Neural cell (in vitro differentiated cells): ENCODE measurements around the gene MYB. TPM values are rescaled to one million over a fixed set of nuclear protein-coding genes. Genes with fewer than 3 reads are reported as not detected.

ENCODE experiments used
- H2AFZ ChIP-seq: fragments of 200-600, 300-800 bp; sonication (generic), shearing (Covaris generic); 2 replicates; pipeline ENCODE4 v1.6.0; 2014; ENCODE audit warnings: low read depth, mild to moderate bottlenecking, antibody characterized with exemption, low read length, moderate library complexity
- H3F3A ChIP-seq: fragments of 200-600 bp; shearing (Covaris generic); 2 replicates; pipeline ENCODE4 v1.6.1; 2016; ENCODE audit warnings: mild to moderate bottlenecking, moderate library complexity, mixed read lengths, antibody characterized with exemption, low read length; ENCODE audit not compliant: insufficient read depth, poor library complexity, severe bottlenecking
- H3K27ac ChIP-seq: fragments of 200-600, 300-800 bp; sonication (generic), shearing (Covaris generic); 2 replicates; pipeline ENCODE4 v1.5.1; 2014; ENCODE audit warnings: mild to moderate bottlenecking, low read length, moderate library complexity
- H3K27me3 ChIP-seq: fragments of 300-800, 200-600 bp; sonication (generic), shearing (Covaris generic); 2 replicates; pipeline ENCODE4 v1.6.0; 2014; ENCODE audit warnings: mild to moderate bottlenecking, low read depth, low read length, moderate library complexity; ENCODE audit not compliant: insufficient read depth
- H3K36me3 ChIP-seq: fragments of 300-800, 200-600 bp; sonication (generic), shearing (Covaris generic); 2 replicates; pipeline ENCODE4 v1.5.1; 2014; ENCODE audit warnings: mild to moderate bottlenecking, antibody characterized with exemption, low read length, moderate library complexity; ENCODE audit not compliant: insufficient read depth
- H3K4me2 ChIP-seq: fragments of 300-800, 200-600 bp; sonication (generic), shearing (Covaris generic); 2 replicates; pipeline ENCODE4 v1.6.0; 2014; ENCODE audit warnings: mild to moderate bottlenecking, low read length
- H3K4me3 ChIP-seq: fragments of 300-800, 200-600 bp; sonication (generic), shearing (Covaris generic); 2 replicates; pipeline ENCODE4 v1.5.1; 2014; ENCODE audit warnings: mild to moderate bottlenecking, low read length, moderate library complexity
- H3K79me2 ChIP-seq: fragments of 200-600 bp; shearing (Covaris generic); replicated peaks from 2 replicates; pipeline ENCODE4 v1.6.0; 2014; ENCODE audit warnings: mild to moderate bottlenecking, low read length, moderate library complexity; ENCODE audit not compliant: insufficient read depth
- H3K9ac ChIP-seq: fragments of 300-800, 200-600 bp; sonication (generic), shearing (Covaris generic); 2 replicates; pipeline ENCODE4 v1.6.1; 2016; ENCODE audit warnings: mild to moderate bottlenecking, low read length, mixed read lengths
- H3K9me2 ChIP-seq: fragments of 200-600 bp; shearing (Covaris generic); 2 replicates; pipeline ENCODE4 v1.6.1; 2016; ENCODE audit warnings: mild to moderate bottlenecking, low read length, mixed read lengths; ENCODE audit not compliant: insufficient read depth
- H3K9me3 ChIP-seq: fragments of 200-600, 300-800 bp; sonication (generic), shearing (Covaris generic); 2 replicates; pipeline ENCODE4 v1.6.1; 2016; ENCODE audit warnings: mild to moderate bottlenecking, mixed run types, low read length, moderate library complexity, mixed read lengths
- H4K20me1 ChIP-seq: fragments of 200-600 bp; shearing (Covaris generic); 2 replicates; pipeline ENCODE4 v1.6.1; 2016; ENCODE audit warnings: mild to moderate bottlenecking, mixed run types; ENCODE audit not compliant: insufficient read depth
- EP300 ChIP-seq: fragments of 450-650 bp; conservative IDR thresholded peaks from 2 replicates; pipeline ENCODE4 v1.6.1; 2014; ENCODE audit warnings: antibody characterized with exemption, mild to moderate bottlenecking, moderate library complexity; ENCODE audit not compliant: poor library complexity, severe bottlenecking
- EZH2 ChIP-seq: fragments of 200-600, 300-800 bp; shearing (Covaris generic), sonication (generic); IDR thresholded peaks from 2 replicates; pipeline ENCODE4 v1.6.1; 2014; ENCODE audit warnings: antibody characterized with exemption, low read length, borderline replicate concordance, mild to moderate bottlenecking; ENCODE audit not compliant: insufficient read depth, poor library complexity, severe bottlenecking
- MXI1 ChIP-seq: fragments of 450-650 bp; conservative IDR thresholded peaks from 2 replicates; pipeline ENCODE4 v1.6.1; 2014; ENCODE audit warnings: antibody characterized with exemption, mild to moderate bottlenecking; ENCODE audit not compliant: poor library complexity, severe bottlenecking
- POLR2AphosphoS5 ChIP-seq: IDR thresholded peaks from 2 replicates; pipeline ENCODE4 v1.6.1; 2012
- RAD21 ChIP-seq: fragments of 450-650 bp; conservative IDR thresholded peaks from 2 replicates; pipeline ENCODE4 v1.6.1; 2014; ENCODE audit warnings: antibody characterized with exemption, mild to moderate bottlenecking, moderate library complexity
- SMC3 ChIP-seq: fragments of 450-650 bp; conservative IDR thresholded peaks from 2 replicates; pipeline ENCODE4 v1.6.1; 2014; ENCODE audit warnings: antibody characterized with exemption, mild to moderate bottlenecking, moderate library complexity; ENCODE audit not compliant: poor library complexity
- TAF1 ChIP-seq: IDR thresholded peaks from 2 replicates; pipeline ENCODE4 v1.6.1; 2012; ENCODE audit warnings: low read depth
- polyA plus RNA-seq: library from polyadenylated mRNA; depleted of rRNA; stranded (reverse); fragments of >200 nt; gene quantifications from 2 replicates; pipeline ENCODE4 v1.2.3, GENCODE V29; 2014
- TF ChIP-seq, protein P1 (sequence below): fragments of 450-650 bp; IDR thresholded peaks from 2 replicates; pipeline ENCODE4 v1.5.1; 2014; ENCODE audit warnings: antibody characterized with exemption, mild to moderate bottlenecking, moderate library complexity; ENCODE audit not compliant: poor library complexity, severe bottlenecking
- TF ChIP-seq, protein P2 (sequence below): IDR thresholded peaks from 2 replicates; pipeline ENCODE4 v1.6.1; 2012; ENCODE audit warnings: borderline replicate concordance

MYB gene
- polyA plus RNA-seq, 1 donor from 2014 or later = 4.0 TPM

DNA sequence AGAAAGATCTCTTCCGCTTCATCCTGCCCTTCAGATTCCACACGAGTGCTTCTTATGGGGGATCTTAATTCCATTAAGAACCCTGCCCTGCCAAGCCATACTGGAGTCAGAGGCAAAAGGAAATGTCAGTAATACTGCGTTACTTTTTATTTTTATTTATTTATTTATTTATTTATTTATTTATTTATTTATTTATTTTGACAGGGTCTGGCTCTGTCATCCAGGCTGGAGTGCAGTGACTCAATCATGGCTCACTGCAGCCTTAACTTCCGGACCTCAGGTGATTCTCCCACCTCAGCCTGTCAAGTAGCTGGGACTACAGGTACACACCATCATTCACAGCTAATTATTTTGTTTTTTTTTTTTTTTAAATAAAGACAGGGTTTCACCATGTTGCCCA is 79.5 kb downstream of the MYB start:
- no peak overlapping the region for H3K4me2 ChIP-seq
- no peaks in the 10 kb centered on the region for H3K9me2 ChIP-seq
- H3K27ac ChIP-seq = no peak overlapping the region
- H2AFZ ChIP-seq = no peak overlapping the region
- TF ChIP-seq, protein P1, sequence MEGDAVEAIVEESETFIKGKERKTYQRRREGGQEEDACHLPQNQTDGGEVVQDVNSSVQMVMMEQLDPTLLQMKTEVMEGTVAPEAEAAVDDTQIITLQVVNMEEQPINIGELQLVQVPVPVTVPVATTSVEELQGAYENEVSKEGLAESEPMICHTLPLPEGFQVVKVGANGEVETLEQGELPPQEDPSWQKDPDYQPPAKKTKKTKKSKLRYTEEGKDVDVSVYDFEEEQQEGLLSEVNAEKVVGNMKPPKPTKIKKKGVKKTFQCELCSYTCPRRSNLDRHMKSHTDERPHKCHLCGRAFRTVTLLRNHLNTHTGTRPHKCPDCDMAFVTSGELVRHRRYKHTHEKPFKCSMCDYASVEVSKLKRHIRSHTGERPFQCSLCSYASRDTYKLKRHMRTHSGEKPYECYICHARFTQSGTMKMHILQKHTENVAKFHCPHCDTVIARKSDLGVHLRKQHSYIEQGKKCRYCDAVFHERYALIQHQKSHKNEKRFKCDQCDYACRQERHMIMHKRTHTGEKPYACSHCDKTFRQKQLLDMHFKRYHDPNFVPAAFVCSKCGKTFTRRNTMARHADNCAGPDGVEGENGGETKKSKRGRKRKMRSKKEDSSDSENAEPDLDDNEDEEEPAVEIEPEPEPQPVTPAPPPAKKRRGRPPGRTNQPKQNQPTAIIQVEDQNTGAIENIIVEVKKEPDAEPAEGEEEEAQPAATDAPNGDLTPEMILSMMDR = no peak
- TF ChIP-seq EP300 = no peak
- no peaks in the 10 kb centered on the region for H4K20me1 ChIP-seq
- no peaks in the 10 kb centered on the region for H3K79me2 ChIP-seq
- H3F3A ChIP-seq = no peaks in the 10 kb centered on the region
- no peaks in the 10 kb centered on the region for H3K9me3 ChIP-seq
- H3K9ac ChIP-seq = no peak overlapping the region
- H3K36me3 ChIP-seq = no peaks in the 10 kb centered on the region
- no peak overlapping the region for H3K4me3 ChIP-seq
- no peaks in the 10 kb centered on the region for H3K27me3 ChIP-seq

DNA sequence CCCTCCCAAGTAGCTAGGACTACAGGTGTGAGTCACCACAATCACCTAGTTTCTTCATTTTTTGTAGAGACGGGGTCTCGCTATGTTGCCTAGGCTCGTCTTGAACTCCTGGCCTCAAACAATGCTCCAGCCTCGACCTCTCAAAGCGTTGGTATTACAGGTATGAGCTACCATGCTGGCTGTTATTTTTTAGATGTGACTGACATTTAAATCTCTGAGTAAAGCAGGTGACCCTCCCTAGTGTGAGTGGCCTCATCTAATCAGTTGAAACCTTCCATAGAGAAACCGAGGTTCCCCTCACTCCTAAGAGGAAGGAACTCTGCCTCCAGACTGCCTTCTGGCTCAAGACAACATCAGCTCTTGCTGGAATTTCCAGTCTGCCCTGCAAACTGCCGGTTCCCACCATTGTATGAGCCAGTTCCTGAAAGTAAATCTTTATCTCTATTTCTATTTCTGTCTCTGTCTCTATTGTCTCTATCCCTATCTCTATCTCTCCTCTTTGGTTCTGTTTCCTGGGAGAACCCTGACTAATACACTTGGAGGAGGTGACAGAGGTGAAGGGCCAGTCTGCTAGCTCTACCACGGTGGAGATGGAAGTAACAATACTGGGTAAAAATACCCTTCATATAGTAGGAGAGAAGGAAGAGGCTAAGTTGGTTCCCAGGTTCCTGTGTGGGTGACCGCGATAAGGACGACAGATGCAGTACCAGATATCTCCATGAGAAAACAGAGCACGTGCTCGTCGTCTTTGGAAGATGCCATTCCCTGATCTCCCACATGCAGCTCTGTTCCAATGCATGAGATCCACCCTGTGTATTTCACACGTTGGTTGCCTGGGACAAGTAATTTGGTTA is 81.0 kb downstream of the MYB start:
- Histone ChIP-seq H3K9ac (no peak overlapping the region), H3K4me3 (no peak overlapping the region), H3K79me2 (no peaks in the 10 kb centered on the region), H3K27ac (no peak overlapping the region), H2AFZ (no peak overlapping the region), H3K4me2 (no peak overlapping the region), H3K27me3 (no peaks in the 10 kb centered on the region), H3K36me3 (no peaks in the 10 kb centered on the region), H4K20me1 (no peaks in the 10 kb centered on the region), H3F3A (no peaks in the 10 kb centered on the region), H3K9me2 (no peaks in the 10 kb centered on the region), H3K9me3 (no peaks in the 10 kb centered on the region)
- TF ChIP-seq, protein P2, sequence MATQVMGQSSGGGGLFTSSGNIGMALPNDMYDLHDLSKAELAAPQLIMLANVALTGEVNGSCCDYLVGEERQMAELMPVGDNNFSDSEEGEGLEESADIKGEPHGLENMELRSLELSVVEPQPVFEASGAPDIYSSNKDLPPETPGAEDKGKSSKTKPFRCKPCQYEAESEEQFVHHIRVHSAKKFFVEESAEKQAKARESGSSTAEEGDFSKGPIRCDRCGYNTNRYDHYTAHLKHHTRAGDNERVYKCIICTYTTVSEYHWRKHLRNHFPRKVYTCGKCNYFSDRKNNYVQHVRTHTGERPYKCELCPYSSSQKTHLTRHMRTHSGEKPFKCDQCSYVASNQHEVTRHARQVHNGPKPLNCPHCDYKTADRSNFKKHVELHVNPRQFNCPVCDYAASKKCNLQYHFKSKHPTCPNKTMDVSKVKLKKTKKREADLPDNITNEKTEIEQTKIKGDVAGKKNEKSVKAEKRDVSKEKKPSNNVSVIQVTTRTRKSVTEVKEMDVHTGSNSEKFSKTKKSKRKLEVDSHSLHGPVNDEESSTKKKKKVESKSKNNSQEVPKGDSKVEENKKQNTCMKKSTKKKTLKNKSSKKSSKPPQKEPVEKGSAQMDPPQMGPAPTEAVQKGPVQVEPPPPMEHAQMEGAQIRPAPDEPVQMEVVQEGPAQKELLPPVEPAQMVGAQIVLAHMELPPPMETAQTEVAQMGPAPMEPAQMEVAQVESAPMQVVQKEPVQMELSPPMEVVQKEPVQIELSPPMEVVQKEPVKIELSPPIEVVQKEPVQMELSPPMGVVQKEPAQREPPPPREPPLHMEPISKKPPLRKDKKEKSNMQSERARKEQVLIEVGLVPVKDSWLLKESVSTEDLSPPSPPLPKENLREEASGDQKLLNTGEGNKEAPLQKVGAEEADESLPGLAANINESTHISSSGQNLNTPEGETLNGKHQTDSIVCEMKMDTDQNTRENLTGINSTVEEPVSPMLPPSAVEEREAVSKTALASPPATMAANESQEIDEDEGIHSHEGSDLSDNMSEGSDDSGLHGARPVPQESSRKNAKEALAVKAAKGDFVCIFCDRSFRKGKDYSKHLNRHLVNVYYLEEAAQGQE = no peak
- no peak for TF ChIP-seq SMC3
- no peak for TF ChIP-seq EP300
- no peak for TF ChIP-seq RAD21
- no peak for TF ChIP-seq POLR2AphosphoS5
- no peak for TF ChIP-seq TAF1
- TF ChIP-seq EZH2 = no peak
- no peak for TF ChIP-seq MXI1
- TF ChIP-seq, protein P1 = no peak
